IMR-90 (cell line): ENCODE results near the gene MTHFSD. TPM values are rescaled to one million over a fixed set of nuclear protein-coding genes. Genes with fewer than 3 reads are reported as not detected.

ENCODE experiments used
- ATAC-seq: fragments of 200-7000 bp; cut with Tn5 transposase; 2 replicates; pipeline ENCODE4 v1.9.1; 2020; ENCODE audit warnings: low read depth, mild to moderate bottlenecking, moderate library complexity
- BruUV-seq: library from RNA; stranded (reverse); fragments of 400-500 nt; replicated peaks from 2 replicates; lab custom pipeline; 2021; lab: Mats Ljungman, UMichigan
- CTCF ChIA-PET: fragments of 300-600 bp; formaldehyde crosslinking; extraction: SDS; loops from one replicate; lab custom pipeline; 2021; ENCODE audit warnings: antibody characterized with exemption; lab: Yijun Ruan, JAX
- POLR2A ChIA-PET: fragments of 300-600 bp; sonication (Branson Sonifier 250); formaldehyde crosslinking; loops from one replicate; lab custom pipeline; 2022; ENCODE audit warnings: antibody characterized with exemption; ENCODE audit not compliant: unreplicated experiment; lab: Charles Lee
- DNase-seq: peaks from one replicate; pipeline ENCODE4 v3.0.0; 2013
- H2AFZ ChIP-seq: replicated peaks from 2 replicates; pipeline ENCODE3; 2013; ENCODE audit warnings: low read length, mild to moderate bottlenecking; ENCODE audit not compliant: poor library complexity
- H2AK5ac ChIP-seq: 2 replicates; pipeline ENCODE4 v1.6.1; 2013; ENCODE audit warnings: low read depth, low read length, inconsistent platforms
- H2AK9ac ChIP-seq: replicated peaks from 2 replicates; pipeline ENCODE3; 2013; ENCODE audit warnings: mild to moderate bottlenecking, low read depth, low read length, moderate library complexity; ENCODE audit not compliant: poor library complexity
- H2BK120ac ChIP-seq: 2 replicates; pipeline ENCODE4 v1.6.1; 2013; ENCODE audit warnings: low read depth, low read length, inconsistent platforms
- H2BK15ac ChIP-seq: 3 replicates; pipeline ENCODE4 v1.6.1; 2013; ENCODE audit warnings: low read depth, low read length, inconsistent platforms
- H2BK20ac ChIP-seq: 2 replicates; pipeline ENCODE4 v1.6.1; 2013; ENCODE audit warnings: low read depth, mild to moderate bottlenecking, inconsistent platforms, low read length, moderate library complexity
- H2BK5ac ChIP-seq: 2 replicates; pipeline ENCODE4 v1.6.1; 2013; ENCODE audit warnings: mild to moderate bottlenecking, low read depth, low read length, inconsistent platforms; ENCODE audit not compliant: poor library complexity, severe bottlenecking
- H3K14ac ChIP-seq: replicated peaks from 2 replicates; pipeline ENCODE4 v1.6.1; 2013; ENCODE audit warnings: low read depth, low read length, inconsistent platforms
- H3K18ac ChIP-seq: 2 replicates; pipeline ENCODE4 v1.6.1; 2013; ENCODE audit warnings: low read depth, low read length, control low read depth
- H3K23ac ChIP-seq: 2 replicates; pipeline ENCODE4 v1.6.1; 2013; ENCODE audit warnings: low read depth, low read length, inconsistent platforms
- H3K27ac ChIP-seq: 2 replicates; pipeline ENCODE4 v1.5.1; 2013; ENCODE audit warnings: mild to moderate bottlenecking, control low read depth, low read length; ENCODE audit not compliant: insufficient read depth
- H3K27me3 ChIP-seq: 2 replicates; pipeline ENCODE4 v1.6.1; 2013; ENCODE audit warnings: low read length; ENCODE audit not compliant: control insufficient read depth, insufficient read depth
- H3K36me3 ChIP-seq: 2 replicates; pipeline ENCODE4 v1.6.1; 2013; ENCODE audit warnings: low read length, mixed read lengths; ENCODE audit not compliant: control insufficient read depth, insufficient read depth
- H3K4ac ChIP-seq: 2 replicates; pipeline ENCODE4 v1.6.1; 2013; ENCODE audit warnings: low read depth, low read length, inconsistent platforms
- H3K4me1 ChIP-seq: 2 replicates; pipeline ENCODE4 v1.6.1; 2013; ENCODE audit warnings: low read length, mixed read lengths; ENCODE audit not compliant: control insufficient read depth, insufficient read depth
- H3K4me2 ChIP-seq: 2 replicates; pipeline ENCODE4 v1.6.1; 2013; ENCODE audit warnings: low read depth, mild to moderate bottlenecking, control low read depth, low read length, moderate library complexity
- H3K4me3 ChIP-seq: 2 replicates; pipeline ENCODE4 v1.5.1; 2013; ENCODE audit warnings: low read depth, mild to moderate bottlenecking, control low read depth, low read length, moderate library complexity; ENCODE audit not compliant: insufficient read depth
- H3K56ac ChIP-seq: 2 replicates; pipeline ENCODE4 v1.6.1; 2013; ENCODE audit warnings: low read length, inconsistent platforms; ENCODE audit not compliant: insufficient read depth; ENCODE audit errors: extremely low read depth
- H3K79me1 ChIP-seq, 2 experiments: 2 replicates each; pipeline ENCODE4 v1.6.1; 2013; ENCODE audit warnings: low read length in 2 of 2, inconsistent platforms in 1 of 2, low read depth in 1 of 2
- H3K9ac ChIP-seq: 2 replicates; pipeline ENCODE4 v1.6.1; 2013; ENCODE audit warnings: low read depth, low read length, control low read depth
- H3K9me1 ChIP-seq: 2 replicates; pipeline ENCODE4 v1.6.1; 2013; ENCODE audit warnings: low read length, inconsistent platforms; ENCODE audit not compliant: insufficient read depth
- H3K9me3 ChIP-seq: 2 replicates; pipeline ENCODE4 v1.6.1; 2013; ENCODE audit warnings: low read length; ENCODE audit not compliant: control insufficient read depth, insufficient read depth
- H4K20me1 ChIP-seq: 2 replicates; pipeline ENCODE4 v1.6.1; 2013; ENCODE audit warnings: low read length, inconsistent platforms; ENCODE audit not compliant: insufficient read depth
- H4K5ac ChIP-seq: 2 replicates; pipeline ENCODE4 v1.6.1; 2013; ENCODE audit warnings: mild to moderate bottlenecking, low read depth, low read length, control low read depth
- H4K8ac ChIP-seq, 2 experiments: 2 replicates each; pipeline ENCODE4 v1.6.1; 2013; ENCODE audit warnings: low read depth in 2 of 2, low read length in 2 of 2, control low read depth in 1 of 2, inconsistent platforms in 1 of 2
- H4K91ac ChIP-seq: 2 replicates; pipeline ENCODE4 v1.6.1; 2013; ENCODE audit warnings: low read depth, low read length, inconsistent platforms; ENCODE audit not compliant: insufficient read depth
- BHLHE40 ChIP-seq: fragments of 150-350 bp; IDR thresholded peaks from 2 replicates; pipeline ENCODE4 v1.6.1; 2016; ENCODE audit warnings: mild to moderate bottlenecking, low read depth, low read length
- CEBPB ChIP-seq: IDR thresholded peaks from 2 replicates; pipeline ENCODE4 v1.6.1; 2012; ENCODE audit warnings: low read depth, low read length, improper control_type of control experiment
- CHD1 ChIP-seq: IDR thresholded peaks from 2 replicates; pipeline ENCODE4 v1.6.1; 2012; ENCODE audit warnings: low read depth, low read length, improper control_type of control experiment
- FOS ChIP-seq: fragments of 150-350 bp; IDR thresholded peaks from 2 replicates; pipeline ENCODE4 v1.6.1; 2016; ENCODE audit warnings: low read depth, low read length
- RAD21 ChIP-seq: IDR thresholded peaks from 2 replicates; pipeline ENCODE4 v1.6.1; 2012; ENCODE audit warnings: low read length, improper control_type of control experiment
- WGBS, 2 experiments: methylation state at CpG; one replicate each; pipeline versions ENCODE4 v1.1.5 to v1.1.7; 2013; ENCODE audit warnings: missing lambda C conversion rate in 2 of 2; ENCODE audit not compliant: insufficient read length in 1 of 2; ENCODE audit errors: extremely low coverage in 2 of 2; 5-methylcytosine and 5-hydroxymethylcytosine counted together
- dilution Hi-C: fragments of 300-500 bp; cut with HindIII; formaldehyde crosslinking; loops from one replicate; pipeline ENCODE4 v1.14.3; 2018; ENCODE audit warnings: low sequenced_read_pairs; ENCODE audit not compliant: unreplicated experiment
- in situ Hi-C: fragments of 300-500 bp; cut with MboI; formaldehyde crosslinking; loops from 3 replicates; pipeline ENCODE4 v1.14.3; 2019; ENCODE audit warnings: low sequenced_read_pairs, inconsistent platforms, mixed read lengths
- intact Hi-C: fragments of 100-400 bp; cut with micrococcal nuclease; formaldehyde crosslinking; loops from 2 replicates; pipeline ENCODE4 v1.10.0; 2022
- polyA plus RNA-seq, 3 experiments: library from polyadenylated mRNA; depleted of rRNA; stranded (reverse); fragments of >200 nt; gene quantifications; 2 replicates each; pipeline ENCODE4 v1.2.3, GENCODE V29; 2012; ENCODE audit warnings: low replicate concordance in 1 of 3
- total RNA-seq: library from RNA; depleted of rRNA; stranded (reverse); fragments of >200 nt; gene quantifications from 2 replicates; pipeline ENCODE4 v1.2.3, GENCODE V29; 2012
- TF ChIP-seq, protein P1 (sequence below): fragments of 150-350 bp; IDR thresholded peaks from 2 replicates; pipeline ENCODE4 v1.6.1; 2017; ENCODE audit warnings: mild to moderate bottlenecking, antibody characterized with exemption, low read length, low read depth
- TF ChIP-seq, protein P2 (sequence below): fragments of 150-350 bp; IDR thresholded peaks from 2 replicates; pipeline ENCODE4 v1.6.1; 2016; ENCODE audit warnings: low read depth, mild to moderate bottlenecking, low read length, moderate library complexity, borderline replicate concordance
- TF ChIP-seq, protein P3 (sequence below): conservative IDR thresholded peaks from 2 replicates; pipeline ENCODE4 v1.5.1; 2012; ENCODE audit warnings: mild to moderate bottlenecking, low read depth, low read length, improper control_type of control experiment

The MTHFSD gene
- total and polyA plus RNA-seq, 2 of the 4 experiments (the other 2 are of a cell fraction) = 8.2 to 16.8 TPM

DNA sequence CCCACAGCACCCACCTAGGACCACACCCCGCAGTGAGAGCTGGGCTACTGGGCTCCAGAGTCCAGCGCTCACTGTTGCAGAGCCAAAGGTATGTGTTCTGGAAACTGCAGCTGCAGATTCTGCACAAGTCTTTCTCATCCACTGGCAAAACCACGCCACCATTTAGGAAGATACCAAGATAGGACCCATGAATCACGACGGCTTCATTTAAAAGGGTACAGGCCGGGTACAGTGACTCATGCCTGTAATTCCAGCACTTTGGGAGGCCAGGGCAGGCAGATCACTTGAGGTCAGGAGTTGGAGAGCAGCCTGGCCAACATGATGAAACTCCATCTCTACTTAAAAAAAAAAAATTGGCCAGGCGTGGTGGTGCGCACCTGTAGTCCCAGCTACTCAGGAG is 25.9 kb downstream of the MTHFSD start:
- 93% methylated on average over 6 of the region's 8 CpGs; no CpG with 5 or more reads in 1 of the 2 experiments for WGBS, 2 experiments
- BruUV-seq = no TSS peak
- H3K4me3 ChIP-seq = no peak overlapping the region
- no peak overlapping the region for H3K23ac ChIP-seq
- no peak overlapping the region for H3K9ac ChIP-seq
- no peak overlapping the region for H2BK15ac ChIP-seq
- H2BK120ac ChIP-seq = no peak overlapping the region
- H3K14ac ChIP-seq = no peak overlapping the region
- H4K91ac ChIP-seq = no peak overlapping the region
- H2BK20ac ChIP-seq = no peak overlapping the region
- no peaks in the 10 kb centered on the region for H3K9me3 ChIP-seq
- H2AK5ac ChIP-seq = no peak overlapping the region
- H3K36me3 ChIP-seq = peaks cover 2% of the 10 kb centered on the region; the same call in 1 of the 2 replicates
- ATAC-seq = no peak
- TF ChIP-seq CHD1 (no peak), CEBPB (no peak), RAD21 (no peak), BHLHE40 (no peak), FOS (no peak)
- TF ChIP-seq, protein P1, sequence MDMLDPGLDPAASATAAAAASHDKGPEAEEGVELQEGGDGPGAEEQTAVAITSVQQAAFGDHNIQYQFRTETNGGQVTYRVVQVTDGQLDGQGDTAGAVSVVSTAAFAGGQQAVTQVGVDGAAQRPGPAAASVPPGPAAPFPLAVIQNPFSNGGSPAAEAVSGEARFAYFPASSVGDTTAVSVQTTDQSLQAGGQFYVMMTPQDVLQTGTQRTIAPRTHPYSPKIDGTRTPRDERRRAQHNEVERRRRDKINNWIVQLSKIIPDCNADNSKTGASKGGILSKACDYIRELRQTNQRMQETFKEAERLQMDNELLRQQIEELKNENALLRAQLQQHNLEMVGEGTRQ = no peak
- TF ChIP-seq, protein P2, sequence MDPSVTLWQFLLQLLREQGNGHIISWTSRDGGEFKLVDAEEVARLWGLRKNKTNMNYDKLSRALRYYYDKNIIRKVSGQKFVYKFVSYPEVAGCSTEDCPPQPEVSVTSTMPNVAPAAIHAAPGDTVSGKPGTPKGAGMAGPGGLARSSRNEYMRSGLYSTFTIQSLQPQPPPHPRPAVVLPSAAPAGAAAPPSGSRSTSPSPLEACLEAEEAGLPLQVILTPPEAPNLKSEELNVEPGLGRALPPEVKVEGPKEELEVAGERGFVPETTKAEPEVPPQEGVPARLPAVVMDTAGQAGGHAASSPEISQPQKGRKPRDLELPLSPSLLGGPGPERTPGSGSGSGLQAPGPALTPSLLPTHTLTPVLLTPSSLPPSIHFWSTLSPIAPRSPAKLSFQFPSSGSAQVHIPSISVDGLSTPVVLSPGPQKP = no peak
- TF ChIP-seq, protein P3, sequence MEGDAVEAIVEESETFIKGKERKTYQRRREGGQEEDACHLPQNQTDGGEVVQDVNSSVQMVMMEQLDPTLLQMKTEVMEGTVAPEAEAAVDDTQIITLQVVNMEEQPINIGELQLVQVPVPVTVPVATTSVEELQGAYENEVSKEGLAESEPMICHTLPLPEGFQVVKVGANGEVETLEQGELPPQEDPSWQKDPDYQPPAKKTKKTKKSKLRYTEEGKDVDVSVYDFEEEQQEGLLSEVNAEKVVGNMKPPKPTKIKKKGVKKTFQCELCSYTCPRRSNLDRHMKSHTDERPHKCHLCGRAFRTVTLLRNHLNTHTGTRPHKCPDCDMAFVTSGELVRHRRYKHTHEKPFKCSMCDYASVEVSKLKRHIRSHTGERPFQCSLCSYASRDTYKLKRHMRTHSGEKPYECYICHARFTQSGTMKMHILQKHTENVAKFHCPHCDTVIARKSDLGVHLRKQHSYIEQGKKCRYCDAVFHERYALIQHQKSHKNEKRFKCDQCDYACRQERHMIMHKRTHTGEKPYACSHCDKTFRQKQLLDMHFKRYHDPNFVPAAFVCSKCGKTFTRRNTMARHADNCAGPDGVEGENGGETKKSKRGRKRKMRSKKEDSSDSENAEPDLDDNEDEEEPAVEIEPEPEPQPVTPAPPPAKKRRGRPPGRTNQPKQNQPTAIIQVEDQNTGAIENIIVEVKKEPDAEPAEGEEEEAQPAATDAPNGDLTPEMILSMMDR = no peak
- intact Hi-C loops = no loop called here
- H4K5ac ChIP-seq = no peak overlapping the region
- no peak overlapping the region for H3K18ac ChIP-seq
- in situ Hi-C loops = no loop called here
- H3K9me1 ChIP-seq = no peaks in the 10 kb centered on the region
- H3K56ac ChIP-seq = no peak overlapping the region
- no peak overlapping the region for H3K4ac ChIP-seq
- DNase-seq = peak; percentile 13
- H3K4me2 ChIP-seq = no peak overlapping the region
- H4K20me1 ChIP-seq = no peaks in the 10 kb centered on the region
- H3K27me3 ChIP-seq = no peaks in the 10 kb centered on the region
- ChIA-PET CTCF (interaction anchor here (0.6 kb wide), 1 partner anchor 495 kb away, joined by 3 read pairs; no protein-coding TSS in a partner anchor), POLR2A (no interaction called here)
- dilution Hi-C loops = no loop called here
- no peak overlapping the region for H4K8ac ChIP-seq
- no peak overlapping the region for H3K27ac ChIP-seq
- no peak overlapping the region for H2BK5ac ChIP-seq
- no peak overlapping the region for H2AK9ac ChIP-seq
- H2AFZ ChIP-seq = no peak overlapping the region
- H3K79me1 ChIP-seq = no peaks in the 10 kb centered on the region
- no peaks in the 10 kb centered on the region for H3K4me1 ChIP-seq
